ENCODE data around the gene GOLGA6L10. TPM values are rescaled to one million over a fixed set of nuclear protein-coding genes. Genes with fewer than 3 reads are reported as not detected.
"Not testable (repeated sequence)": the region's sequence is repeated elsewhere in the genome, so short reads cannot be mapped to it uniquely, and the experiment has no call there.

Gene GOLGA6L10
- polyA plus RNA-seq, 10 donors: 0.43 to 4.6 (median 1.4) TPM

DNA sequence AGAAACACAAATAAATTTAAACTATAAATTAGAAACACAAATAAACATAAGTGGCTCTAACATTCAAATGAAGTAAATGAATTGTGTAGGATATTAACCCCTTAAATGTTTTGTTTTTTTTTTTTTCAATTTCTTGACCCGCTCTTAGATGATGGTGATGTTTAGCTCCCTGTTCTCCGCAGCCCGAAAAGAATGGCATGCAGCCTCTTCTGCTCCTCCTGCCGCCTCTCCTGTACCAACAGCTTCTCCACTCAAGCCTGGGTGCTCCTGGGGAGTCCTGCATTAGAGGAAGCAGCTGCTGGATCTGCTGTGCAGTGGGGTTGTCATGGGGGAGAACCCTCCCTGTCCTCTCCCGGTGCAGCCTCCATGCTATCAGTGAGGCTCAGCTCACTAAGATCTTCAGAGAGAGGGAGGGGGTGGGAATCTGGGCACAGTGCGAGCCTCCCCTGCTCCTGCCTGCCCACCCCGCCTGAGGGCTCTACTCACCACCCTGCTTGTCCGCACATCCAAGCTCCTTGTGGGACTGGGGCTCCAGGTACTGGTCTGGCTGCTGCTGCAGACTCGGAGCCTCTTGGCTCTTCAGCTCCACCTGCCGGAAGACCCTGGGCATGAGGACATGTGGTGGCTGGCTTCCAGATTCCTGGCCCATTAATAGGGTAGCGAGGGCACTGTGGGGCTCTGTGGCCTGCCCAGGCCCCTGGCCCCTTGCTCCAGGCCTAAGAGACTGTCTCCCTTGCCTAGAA is 6.5 kb downstream of the GOLGA6L10 start:
- not testable (repeated sequence) for DNase-seq

DNA sequence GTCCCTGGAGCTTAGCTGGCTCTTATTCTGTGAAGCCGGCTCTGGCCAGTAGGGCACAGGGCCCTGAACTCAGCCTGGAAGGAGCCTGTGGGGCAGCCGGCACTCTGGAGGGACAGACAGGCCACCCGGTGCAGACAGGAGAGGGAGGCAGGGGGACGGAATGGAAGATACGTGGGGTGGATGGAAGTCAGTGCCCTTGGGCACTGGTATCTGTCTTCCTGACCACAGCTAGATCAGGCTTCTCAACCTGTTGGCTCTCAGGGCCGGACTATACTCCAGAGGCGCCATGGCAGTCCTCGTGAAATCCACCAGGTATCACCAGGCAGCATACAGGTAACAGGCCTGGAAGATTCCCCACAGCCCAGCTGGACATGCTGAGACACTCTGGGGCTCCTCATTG is 10.7 kb downstream of the GOLGA6L10 start:
- DNase-seq: not testable (repeated sequence)

DNA sequence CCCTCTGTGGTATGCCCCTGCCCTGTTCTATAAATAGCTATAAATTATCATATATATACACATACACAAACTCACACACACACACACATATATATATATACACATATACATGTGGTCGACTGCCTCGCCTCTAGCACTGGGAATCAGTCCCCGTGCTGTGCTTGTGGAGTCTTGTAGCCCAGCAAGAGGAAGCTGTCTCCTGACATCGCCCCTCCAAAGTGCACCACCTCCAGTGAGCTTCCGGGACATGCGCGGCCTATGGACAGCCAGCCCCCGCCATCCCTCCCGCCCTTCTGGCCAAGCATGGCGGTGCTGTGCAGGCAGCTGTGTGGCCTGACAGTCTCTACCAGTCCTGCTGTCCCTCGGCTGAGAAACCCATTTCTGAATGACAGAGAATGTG is 11.2 kb downstream of the GOLGA6L10 start:
- DNase-seq: not testable (repeated sequence)

DNA sequence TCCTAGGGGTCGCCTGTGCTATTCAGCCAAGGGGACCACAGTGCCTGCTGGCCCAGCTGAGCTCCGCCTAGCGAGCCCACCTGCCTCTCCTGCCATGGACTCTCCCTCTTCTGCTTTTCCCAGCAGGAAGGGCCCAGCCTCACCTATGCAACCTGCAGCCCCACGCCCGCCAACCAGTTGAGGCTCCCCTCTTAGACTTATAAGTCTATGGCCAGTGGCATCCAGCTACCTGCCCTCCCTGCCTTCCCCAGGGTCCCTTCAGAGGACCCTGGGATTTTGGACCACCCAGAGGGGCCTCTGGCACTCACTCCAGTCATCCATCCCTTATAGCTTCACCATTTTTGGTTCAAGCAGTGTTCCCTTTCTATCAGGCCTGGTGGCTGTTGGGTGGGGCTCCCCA is 12.2 kb downstream of the GOLGA6L10 start:
- not testable (repeated sequence) for DNase-seq

DNA sequence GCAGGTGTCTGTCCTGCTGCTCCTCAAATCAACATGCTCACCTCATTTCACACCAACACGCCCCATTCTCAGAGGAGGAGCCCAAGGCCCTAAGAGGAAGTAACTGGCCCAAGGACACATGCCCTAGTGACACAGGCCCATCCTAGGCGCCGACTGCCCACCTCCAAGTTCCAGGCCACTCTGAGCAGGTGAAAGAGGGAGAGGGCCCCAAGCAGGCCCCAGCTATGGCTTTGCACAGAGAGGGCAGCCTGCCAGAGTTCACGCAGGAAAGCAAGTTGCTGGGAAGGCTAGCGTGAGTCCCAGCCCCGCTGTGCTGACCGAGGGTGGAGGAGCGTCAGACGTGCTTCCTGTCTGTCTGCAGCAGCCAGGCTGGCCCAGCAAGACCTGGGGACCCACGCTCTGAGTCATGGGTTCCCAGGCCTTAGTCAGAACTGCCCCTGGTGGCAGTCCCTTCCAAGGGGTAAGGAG is 13.1 kb downstream of the GOLGA6L10 start:
- DNase-seq: not testable (repeated sequence)

DNA sequence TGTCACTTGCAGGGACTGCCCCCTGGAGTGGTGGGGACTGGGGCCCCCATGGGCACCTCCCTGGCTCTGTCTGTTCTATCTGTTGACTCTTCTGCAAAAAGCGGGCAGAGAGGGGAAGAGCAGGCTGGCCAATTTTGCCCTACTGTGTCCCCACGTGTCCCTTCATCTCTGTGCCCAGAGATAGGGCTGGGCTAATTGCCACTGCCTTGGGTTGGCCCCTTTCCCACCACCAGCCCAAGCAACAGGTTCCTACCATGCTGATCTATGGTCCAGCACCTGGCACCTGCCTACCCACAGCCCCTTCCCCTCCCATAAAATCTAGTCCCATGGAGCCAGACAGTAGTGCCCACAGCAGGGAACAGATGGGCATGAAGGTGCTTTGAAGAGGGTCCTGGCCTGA is 14.3 kb downstream of the GOLGA6L10 start:
- not testable (repeated sequence) for DNase-seq

DNA sequence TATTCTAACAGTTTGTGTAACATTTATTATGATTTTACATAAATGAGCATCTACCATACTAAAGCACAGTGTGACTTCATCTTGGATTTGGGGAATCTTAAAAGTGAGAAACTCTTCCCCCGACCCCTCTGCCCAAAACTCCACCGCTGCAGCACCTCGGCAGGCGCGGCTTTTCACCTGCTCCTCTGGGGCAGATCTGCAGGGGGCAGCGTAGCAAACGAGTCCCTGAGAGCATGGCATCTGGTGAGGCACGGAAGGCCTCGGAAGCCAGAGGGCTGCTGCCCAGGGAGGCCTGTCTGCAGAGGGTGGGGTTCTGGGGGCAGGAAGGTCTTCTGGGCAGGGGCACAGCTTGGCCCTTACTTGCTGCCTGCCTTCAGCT is 14.7 kb downstream of the GOLGA6L10 start:
- DNase-seq: not testable (repeated sequence)

DNA sequence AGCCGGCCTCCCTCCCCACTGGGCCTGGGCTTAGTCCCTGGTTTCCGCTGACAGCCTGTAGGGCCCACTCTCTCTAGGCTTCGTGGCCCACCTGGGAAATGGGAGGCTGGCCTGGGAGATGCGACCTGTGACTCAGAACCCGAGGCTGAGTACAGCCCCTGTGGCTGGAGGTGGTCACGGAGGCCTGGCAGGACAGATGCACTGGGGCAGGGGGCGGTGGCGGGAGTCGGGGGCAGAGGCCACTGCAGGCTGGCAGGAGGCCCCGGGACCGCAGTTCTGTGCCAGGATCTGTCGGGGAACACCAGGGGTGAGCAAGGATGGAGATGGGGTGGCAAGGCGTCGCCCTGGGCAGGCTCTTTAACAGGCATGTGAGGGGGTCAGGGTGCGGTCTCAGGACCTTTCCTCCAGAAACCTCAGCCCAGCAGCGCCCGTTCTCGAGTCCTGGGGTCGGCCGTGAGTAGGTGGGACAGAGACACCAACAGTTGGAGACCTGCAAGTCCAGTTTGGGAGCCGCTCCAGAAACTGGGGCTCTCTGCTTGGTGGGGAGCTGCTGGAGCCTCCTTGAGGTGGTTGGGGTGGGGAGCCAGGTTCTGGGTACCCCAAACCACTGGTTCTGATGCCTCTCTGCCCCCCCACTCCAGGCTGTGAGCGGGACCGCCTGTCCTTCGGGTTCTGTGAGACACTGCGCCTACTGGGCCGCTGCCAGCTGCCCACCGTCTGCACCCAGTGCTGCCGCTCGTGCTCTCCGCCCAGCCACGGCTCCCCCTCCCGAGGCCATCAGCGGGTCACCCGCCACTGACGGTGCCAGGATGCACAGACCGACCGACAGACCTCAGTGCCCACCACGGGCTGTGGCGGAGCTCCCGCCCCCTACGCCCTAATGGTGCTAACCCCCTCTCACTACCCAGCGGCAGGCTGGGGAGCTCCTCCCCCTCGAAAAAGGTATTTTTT is 15.4 kb downstream of the GOLGA6L10 start:
- not testable (repeated sequence) for DNase-seq

DNA sequence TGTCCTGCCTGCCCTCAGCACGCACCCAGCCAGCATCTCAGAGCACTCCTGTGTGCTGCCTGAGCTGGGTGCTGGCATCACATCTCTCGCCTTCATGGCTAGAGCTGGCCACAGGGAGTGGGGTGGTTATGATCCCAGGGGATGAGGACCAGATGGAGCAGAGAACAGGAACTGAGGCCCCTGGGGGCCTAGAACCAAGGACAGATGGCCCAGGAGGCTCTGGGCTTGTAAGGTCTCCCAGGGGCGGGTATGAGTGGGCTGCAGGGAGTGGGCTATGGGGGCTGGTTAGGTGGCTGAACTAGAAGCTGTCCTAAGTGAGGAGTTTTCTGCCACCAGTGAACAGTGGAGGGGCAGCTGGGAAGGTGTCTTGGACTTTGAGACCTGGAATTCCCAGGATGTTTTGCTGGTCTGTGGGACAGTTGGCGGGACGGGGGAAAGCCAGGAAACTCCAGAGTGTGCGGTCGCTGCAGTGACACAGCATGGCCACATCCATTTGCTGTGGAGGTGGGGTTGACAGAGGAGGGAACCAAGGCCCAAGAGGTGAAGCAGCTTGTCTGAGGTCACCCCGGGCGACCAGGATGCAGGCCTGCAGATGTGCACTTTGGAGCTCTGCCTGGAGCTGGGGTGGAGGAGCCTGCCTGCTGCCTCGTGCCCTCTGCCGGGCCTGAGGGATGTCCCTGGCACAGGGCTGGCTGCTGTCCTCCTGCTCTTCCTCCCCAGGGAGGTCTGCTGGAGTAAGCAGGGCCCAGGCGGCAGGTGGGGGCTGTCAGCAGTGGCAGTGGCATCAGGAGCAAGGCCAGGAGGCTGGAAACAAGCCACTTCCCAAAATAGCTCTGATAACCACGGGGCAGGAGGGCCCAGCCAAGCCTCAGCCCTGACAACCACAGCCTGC is 16.3 kb downstream of the GOLGA6L10 start:
- DNase-seq: peak in 2 of 3 donors; percentile 37 to 40

DNA sequence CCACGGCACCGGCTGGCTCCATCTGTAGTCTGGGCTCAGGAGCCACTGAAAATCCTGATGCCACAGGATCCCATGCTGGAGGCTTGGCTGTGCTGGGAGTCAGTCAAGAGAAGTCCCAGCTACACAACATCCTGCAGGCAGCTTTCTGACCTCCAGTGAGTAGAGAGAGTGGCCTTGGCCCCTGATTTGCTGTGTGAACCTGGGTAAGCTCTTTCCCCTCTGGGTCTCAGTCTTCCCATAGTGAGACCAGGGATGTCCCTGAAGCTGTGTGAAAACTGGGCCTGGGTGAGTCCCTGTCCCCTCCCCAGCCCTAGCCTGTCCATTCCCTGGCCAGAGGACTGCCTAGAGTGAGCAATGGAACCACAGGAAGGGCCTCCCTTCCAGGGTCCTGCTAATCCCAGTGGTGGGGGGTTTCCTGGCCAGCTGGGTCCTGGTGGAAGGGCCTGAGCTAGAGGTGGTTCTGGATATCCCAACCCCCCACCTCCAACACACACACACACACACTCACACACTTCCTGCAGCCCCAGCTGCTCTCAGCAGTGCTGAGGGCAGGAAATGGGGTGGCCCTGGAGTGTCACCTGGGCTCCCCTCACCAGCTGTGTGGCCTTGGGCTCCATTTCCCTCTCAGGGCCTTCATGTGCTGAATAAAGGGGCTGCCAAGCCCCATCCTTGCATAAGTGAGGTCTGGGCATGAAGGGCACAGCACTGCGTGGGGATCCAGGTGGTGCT is 17.5 kb downstream of the GOLGA6L10 start:
- not testable (repeated sequence) for DNase-seq

DNA sequence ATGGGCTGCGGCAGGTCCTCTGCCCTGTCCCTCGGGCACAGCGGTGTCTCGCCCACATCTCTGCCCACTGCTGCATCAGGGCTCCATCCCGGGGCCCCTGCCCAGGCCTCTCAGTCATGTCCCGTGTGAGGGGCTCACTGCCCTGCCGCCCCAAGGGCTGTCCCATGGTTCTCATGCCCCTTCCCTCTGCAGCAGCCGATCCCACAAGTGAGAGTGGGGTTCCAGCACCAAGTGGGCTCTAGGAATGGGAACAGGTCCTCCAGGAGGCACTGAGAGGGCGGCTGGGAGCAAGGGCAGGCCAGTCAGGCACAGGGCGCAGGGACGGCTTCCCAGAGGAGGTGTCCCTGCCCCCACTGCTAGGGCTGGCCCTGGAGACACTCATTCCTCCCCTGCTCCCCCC is 18.4 kb downstream of the GOLGA6L10 start:
- DNase-seq: not testable (repeated sequence)

DNA sequence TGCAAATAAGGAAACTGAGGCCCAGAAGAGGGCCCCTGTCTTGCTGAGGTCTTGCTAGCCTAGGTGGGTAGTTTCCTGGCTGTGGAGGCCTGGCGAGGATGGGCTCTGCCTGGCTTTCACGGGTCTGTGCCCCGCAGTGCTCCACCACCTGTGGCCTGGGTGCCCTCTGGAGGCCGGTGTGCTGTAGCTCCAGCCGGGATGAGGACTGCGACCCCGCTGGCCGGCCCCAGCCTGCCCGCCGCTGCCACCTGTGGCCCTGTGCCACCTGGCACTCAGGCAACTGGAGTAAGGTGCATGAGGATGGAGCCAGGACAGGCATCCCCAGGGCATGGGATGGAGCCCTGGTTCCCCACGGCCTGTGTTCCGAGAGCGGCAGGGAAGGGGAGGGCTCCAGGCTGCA is 20.2 kb downstream of the GOLGA6L10 start:
- not testable (repeated sequence) for DNase-seq

DNA sequence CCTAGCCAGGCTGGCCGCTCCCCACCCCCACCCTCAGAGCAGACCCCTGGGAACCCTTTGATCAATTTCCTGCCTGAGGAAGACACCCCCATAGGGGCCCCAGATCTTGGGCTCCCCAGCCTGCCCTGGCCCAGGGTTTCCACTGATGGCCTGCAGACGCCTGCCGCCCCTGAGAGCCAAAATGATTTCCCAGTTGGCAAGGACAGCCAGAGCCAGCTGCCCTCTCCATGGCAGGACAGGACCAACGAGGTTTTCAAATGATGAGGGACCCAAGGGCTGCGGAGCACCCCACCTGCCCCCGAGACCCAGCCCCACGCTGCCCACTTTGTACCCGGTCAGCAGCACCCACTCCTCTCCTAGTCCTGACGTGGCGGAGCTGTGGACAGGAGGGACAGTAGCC is 21.9 kb downstream of the GOLGA6L10 start:
- not testable (repeated sequence) for DNase-seq

DNA sequence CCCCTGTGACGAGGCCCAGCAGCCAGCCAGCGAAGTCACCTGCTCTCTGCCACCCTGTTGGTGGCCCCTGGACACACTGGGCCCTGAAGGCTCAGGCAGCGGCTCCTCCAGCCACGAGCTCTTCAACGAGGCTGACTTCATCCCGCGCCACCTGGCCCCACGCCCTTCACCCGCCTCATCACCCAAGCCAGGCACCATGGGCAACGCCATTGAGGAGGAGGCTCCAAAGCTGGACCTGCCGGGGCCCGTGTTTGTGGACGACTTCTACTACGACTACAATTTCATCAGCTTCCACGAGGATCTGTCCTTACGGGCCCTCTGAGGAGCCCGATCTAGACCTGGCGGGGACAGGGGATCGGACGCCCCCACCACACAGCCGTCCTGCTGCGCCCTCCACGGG is 22.4 kb downstream of the GOLGA6L10 start:
- not testable (repeated sequence) for DNase-seq

DNA sequence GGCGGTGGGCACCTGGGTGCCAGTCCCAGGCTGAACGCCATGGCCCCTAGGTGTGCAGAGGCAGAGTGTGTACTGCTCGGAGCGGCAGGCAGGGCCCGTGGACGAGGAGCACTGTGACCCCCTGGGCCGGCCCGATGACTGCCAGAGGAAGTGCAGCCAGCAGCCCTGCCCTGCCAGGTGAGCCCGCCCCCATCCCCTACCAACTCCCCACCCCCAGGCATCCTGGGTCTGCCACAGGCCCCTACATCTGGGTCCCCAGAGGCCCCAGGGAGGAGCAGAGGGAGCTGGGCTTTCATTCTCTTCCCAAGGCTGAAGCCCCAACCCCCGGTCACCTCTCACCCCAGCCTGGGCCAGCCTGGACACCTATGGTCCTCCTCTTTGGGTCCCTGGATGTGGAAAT is 23.6 kb downstream of the GOLGA6L10 start:
- DNase-seq: not testable (repeated sequence)

DNA sequence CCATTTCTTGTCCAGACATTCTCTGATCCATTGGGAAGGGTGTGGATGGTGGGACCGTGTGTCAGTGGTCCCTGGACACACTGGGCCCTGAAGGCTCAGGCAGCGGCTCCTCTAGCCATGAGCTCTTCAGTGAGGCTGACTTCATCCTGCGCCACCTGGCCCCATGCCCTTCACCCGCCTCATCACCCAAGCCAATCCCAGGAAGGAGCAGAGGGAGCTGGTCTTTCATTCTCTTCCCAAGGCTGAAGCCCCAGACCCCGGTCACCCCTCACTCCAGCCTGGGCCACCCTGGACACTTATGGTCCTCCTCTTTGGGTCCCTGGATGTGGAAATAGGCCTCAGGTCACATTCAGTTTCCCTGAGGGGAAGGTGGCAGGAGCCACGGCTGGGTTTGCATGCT is 24.4 kb downstream of the GOLGA6L10 start:
- DNase-seq: not testable (repeated sequence)

DNA sequence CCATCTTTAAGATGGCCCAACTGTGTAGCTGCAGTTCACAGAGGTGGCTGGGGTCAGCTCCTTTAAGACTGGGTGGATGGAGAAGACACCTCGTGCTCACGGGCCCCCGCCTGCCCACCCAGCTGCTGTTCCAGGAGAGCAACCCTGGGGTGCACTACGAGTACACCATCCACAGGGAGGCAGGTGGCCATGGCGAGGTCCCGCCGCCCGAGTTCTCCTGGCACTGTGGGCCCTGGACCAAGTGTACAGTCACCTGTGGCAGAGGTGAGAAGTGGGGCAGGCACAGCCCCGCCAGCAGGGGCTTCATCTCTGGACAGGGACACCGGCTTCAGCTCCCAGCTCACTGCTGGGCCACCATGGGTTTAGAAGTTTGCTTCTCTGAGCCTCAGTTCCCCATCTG is 26.8 kb downstream of the GOLGA6L10 start:
- not testable (repeated sequence) for DNase-seq

DNA sequence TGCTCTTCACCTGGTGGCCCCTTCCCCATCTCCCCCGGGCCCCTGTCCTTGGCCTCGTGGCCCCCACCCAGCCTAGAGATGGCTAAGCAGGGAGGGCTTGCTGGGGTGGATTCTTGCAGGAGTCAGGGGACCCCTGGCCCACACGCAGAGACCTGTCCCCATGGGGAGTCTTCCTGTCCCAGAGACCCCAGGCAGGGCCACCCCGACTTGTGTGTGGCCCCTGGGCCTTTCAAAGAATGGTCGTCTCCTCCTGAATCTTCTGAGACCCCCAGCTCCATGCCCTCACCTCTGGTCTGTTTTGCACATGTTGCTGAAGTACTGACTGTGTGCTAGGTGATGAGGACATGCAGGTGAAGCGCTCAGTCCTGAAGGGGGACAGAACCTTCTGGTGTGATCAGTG is 28.4 kb downstream of the GOLGA6L10 start:
- not testable (repeated sequence) for DNase-seq

DNA sequence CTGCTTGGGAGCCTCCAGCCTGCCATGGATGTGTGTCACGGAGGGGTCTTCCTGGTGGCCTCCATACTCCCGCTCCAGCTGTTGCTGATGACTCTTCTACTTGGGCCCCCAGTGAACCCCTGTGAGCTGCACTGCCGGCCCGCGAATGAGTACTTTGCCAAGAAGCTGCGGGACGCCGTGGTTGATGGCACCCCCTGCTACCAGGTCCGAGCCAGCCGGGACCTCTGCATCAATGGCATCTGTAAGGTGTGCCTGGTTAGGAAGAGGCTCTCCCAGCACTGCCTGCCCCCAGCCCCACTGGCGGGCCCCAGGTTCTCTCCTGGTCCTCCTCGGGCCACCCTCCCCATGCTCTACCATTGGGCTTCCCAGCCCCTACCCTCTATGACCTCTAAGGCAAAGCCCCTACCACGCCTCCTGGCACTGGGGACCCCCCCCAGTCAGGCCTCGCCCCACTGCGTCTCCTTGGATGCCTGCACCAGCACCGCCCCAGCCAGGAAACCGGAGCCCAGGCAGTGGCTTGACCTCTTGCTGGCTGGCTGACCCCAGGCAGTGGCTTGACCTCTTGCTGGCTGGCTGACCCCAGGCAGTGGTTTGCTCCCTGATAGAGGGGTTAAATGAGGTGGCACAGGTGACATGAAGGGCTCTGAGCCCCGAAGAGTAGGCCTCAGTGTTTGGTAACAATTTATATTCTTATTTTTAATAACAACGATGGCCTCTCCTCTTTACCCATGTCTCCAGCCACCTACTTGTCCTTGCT is 29.6 kb downstream of the GOLGA6L10 start:
- DNase-seq: not testable (repeated sequence)

DNA sequence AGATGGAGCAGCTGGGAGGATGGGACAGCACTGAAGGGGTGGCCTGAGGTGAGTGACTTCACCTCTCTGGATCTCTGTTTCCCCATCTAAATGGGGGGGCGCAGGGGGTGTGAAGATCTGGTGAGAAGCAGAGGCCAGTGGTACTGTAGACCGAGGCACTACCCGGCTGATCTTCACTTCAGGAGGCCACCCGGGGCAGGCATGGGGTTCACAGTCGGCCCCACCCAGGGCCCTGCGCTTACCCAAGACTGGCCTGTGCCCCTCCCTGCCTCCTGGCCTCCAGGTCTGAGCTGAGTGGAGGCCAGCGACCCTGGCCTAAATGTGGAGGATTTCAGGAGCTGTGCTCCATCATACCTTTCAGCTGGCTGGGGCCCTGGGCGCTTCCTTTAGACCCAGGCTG is 31.0 kb downstream of the GOLGA6L10 start:
- DNase-seq: not testable (repeated sequence)

Measured in muscle of back (tissue), 11 donors.